ENCODE measurements around the gene MRPL20.

The MRPL20 gene

DNA sequence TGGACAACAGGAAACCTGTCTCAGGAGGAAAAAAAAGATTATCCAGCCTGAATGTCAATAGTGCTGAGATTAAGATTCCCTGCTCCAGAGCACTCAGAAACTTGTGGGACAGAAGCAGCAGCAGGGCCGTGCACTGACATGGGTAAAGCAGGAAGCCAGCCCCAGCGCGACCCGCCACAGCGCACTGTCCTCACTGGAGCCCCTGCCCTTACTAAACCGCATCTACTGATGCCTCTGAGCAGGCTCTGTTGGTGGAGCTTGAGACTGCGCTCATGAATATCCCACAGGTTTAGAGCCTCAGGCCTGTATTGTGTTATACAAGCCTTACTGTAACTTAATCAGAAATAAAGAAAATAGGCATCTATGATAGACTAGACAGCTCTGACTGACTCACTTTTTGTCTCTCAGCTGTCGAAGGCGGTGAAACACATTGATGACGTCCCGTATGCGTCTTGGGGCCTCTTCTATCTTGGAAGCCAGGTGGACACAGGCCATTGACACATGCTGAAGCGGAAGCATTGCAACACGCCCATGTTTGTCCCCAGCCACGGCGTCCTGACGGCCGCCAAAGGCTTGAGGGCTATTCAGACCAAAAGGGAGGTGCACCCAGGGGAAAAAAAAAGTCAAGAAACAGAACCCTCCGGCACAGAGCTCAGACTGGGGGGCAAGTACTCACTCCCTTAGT is 9.1 kb downstream of the MRPL20 start:
- Mint-ChIP-seq H3K27me3 (ENCODE audit: low read depth) (no peaks in the 10 kb centered on the region), H3K9me3 (no peaks in the 10 kb centered on the region), H3K27ac (peak overlapping the region; percentile 75 to 89 (median 88)), H3K4me1 (peaks cover 20% of the 10 kb centered on the region), H3K36me3 (ENCODE audit: low read depth) (peaks cover 48% of the 10 kb centered on the region), H3K4me3 (peak overlapping the region; percentile 96 to 98 (median 97))
- TF ChIP-seq, protein P1, sequence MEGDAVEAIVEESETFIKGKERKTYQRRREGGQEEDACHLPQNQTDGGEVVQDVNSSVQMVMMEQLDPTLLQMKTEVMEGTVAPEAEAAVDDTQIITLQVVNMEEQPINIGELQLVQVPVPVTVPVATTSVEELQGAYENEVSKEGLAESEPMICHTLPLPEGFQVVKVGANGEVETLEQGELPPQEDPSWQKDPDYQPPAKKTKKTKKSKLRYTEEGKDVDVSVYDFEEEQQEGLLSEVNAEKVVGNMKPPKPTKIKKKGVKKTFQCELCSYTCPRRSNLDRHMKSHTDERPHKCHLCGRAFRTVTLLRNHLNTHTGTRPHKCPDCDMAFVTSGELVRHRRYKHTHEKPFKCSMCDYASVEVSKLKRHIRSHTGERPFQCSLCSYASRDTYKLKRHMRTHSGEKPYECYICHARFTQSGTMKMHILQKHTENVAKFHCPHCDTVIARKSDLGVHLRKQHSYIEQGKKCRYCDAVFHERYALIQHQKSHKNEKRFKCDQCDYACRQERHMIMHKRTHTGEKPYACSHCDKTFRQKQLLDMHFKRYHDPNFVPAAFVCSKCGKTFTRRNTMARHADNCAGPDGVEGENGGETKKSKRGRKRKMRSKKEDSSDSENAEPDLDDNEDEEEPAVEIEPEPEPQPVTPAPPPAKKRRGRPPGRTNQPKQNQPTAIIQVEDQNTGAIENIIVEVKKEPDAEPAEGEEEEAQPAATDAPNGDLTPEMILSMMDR (IDR thresholded peaks at IDR 0.05; ENCODE audit: unreplicated experiment in 3 of 3): no peak

DNA sequence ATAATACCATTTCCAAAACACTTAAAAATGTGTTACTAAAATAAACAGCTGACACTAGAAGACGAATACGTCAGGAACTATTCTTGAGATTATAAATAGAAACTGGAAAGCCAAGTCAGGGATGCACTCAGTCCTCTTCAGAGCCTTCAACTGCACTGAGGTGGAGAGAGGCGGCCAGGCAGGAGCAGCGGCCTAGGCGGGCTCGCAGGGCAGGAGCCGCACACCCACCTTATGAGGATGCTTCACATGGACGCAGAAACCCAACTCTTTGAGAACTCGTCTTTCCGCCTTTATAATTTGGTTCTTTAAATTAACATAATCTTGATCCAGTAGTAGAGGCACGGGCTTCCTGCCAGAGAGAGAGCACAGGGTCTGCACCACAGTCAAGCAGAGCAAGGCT is 11.9 kb downstream of the MRPL20 start:
- H3K9me3 Mint-ChIP-seq: no peaks in the 10 kb centered on the region
- H3K27ac Mint-ChIP-seq: peak overlapping the region in 1 of 3 experiments; percentile 15
- H3K4me3 Mint-ChIP-seq: peak overlapping the region; percentile 65 to 69 (median 67)
- H3K36me3 Mint-ChIP-seq (ENCODE audit: low read depth): peaks cover 61% of the 10 kb centered on the region
- TF ChIP-seq, protein P1 (IDR thresholded peaks at IDR 0.05; ENCODE audit: unreplicated experiment in 3 of 3): no peak
- H3K4me1 Mint-ChIP-seq: peaks cover 16% of the 10 kb centered on the region
- no peaks in the 10 kb centered on the region for H3K27me3 Mint-ChIP-seq (ENCODE audit: low read depth)

DNA sequence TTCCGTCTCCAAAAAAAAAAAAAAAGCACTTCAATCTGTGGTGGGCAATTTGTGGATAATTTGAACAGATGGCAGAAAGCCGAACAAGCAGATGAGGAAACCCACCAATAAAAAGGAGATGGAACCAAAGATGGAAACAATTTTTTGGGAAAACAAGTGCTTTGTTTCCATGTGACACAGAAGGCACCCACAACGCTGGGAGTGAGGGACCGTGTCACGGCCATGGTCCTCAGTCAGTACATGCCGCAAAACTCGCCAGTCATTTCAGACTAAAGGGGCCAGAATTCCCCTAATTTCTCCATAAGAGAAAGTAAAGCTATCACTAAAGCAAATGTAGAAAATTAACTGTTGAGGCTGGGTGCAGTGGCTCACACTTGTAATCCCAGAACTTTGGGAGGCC is 13.0 kb downstream of the MRPL20 start:
- H3K27ac Mint-ChIP-seq: no peak overlapping the region
- no peaks in the 10 kb centered on the region for H3K9me3 Mint-ChIP-seq
- H3K4me1 Mint-ChIP-seq: peaks cover 12% of the 10 kb centered on the region
- peaks cover 72% of the 10 kb centered on the region for H3K36me3 Mint-ChIP-seq (ENCODE audit: low read depth)
- H3K27me3 Mint-ChIP-seq (ENCODE audit: low read depth): no peaks in the 10 kb centered on the region
- no peak overlapping the region for H3K4me3 Mint-ChIP-seq
- TF ChIP-seq, protein P1 (IDR thresholded peaks at IDR 0.05; ENCODE audit: unreplicated experiment in 3 of 3): no peak

DNA sequence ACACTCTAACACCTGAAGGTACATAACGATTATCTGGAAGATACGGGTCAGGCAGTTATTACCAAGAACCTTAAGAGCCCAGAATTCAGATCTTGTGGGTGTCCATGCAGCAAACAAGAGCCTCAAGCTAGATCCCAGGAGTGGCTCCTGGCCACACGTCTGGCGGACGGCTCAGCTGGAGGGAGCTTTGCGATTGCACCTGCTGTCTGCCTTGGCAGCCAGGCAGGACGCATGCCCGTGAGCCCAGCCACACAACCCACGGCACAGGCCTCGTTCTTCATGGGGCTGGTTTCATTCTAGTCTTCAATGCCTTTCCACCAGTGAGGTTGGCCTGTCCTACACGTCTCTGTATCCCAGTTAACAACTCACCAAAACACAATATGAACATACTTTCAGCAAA is 13.7 kb downstream of the MRPL20 start:
- Mint-ChIP-seq H3K9me3 (no peaks in the 10 kb centered on the region), H3K27me3 (ENCODE audit: low read depth) (no peaks in the 10 kb centered on the region), H3K27ac (no peak overlapping the region), H3K36me3 (ENCODE audit: low read depth) (peaks cover 75% of the 10 kb centered on the region), H3K4me3 (no peak overlapping the region), H3K4me1 (peaks cover 12% of the 10 kb centered on the region)
- TF ChIP-seq, protein P1 (IDR thresholded peaks at IDR 0.05; ENCODE audit: unreplicated experiment in 3 of 3): no peak

DNA sequence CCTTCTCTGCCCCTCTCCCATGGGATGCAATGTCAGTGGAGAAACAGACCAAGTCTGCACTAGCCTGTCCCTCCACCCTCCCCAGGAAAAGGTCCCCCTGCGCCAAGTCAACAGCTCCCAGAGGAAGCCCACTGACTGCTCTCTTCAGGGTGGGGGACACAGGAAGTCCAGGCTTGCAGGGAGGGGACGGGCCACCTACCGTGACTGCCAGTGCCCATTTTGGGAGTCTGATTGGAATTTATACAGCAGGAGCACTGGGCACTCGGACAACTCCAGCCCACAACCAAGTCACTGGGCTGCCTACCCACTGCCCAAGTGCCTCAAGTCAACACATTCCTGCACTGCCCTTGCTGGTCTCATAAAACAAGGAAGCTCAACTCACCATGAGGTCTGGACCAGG is 14.1 kb downstream of the MRPL20 start:
- no peaks in the 10 kb centered on the region for H3K9me3 Mint-ChIP-seq
- H3K4me3 Mint-ChIP-seq: no peak overlapping the region
- H3K4me1 Mint-ChIP-seq: peaks cover 9% of the 10 kb centered on the region
- H3K27me3 Mint-ChIP-seq (ENCODE audit: low read depth): no peaks in the 10 kb centered on the region
- no peak overlapping the region for H3K27ac Mint-ChIP-seq
- H3K36me3 Mint-ChIP-seq (ENCODE audit: low read depth): peaks cover 76% of the 10 kb centered on the region
- TF ChIP-seq, protein P1 (IDR thresholded peaks at IDR 0.05; ENCODE audit: unreplicated experiment in 3 of 3): no peak

DNA sequence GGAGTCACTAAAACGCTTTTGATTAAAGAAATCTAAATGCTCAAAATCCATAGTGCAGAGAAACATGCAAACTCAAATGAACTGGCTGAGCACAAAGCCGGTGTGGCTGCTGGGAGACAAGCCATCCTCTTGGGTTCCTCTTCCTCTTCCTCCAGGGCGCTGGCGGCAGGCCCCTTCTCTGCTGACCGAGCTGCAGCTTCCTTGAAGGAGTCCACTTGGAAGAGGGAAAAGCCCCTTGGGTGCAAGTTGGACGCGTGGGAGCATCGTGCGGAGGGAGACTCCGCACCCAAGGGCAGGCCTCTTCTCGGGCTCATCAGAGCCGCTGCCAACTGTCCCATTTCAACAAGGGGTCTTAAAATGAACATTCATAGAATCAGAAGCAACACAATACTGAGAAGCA is 15.9 kb downstream of the MRPL20 start:
- Mint-ChIP-seq H3K4me3 (no peak overlapping the region), H3K4me1 (peaks cover 7% of the 10 kb centered on the region), H3K27ac (no peak overlapping the region), H3K36me3 (ENCODE audit: low read depth) (peaks cover 89% of the 10 kb centered on the region), H3K27me3 (ENCODE audit: low read depth) (no peaks in the 10 kb centered on the region), H3K9me3 (no peaks in the 10 kb centered on the region)
- TF ChIP-seq, protein P1 (IDR thresholded peaks at IDR 0.05; ENCODE audit: unreplicated experiment in 3 of 3): no peak

Data from nephron (organoid).